K562 (cell line): ENCODE measurements around the gene KMO. TPM values are rescaled to one million over a fixed set of nuclear protein-coding genes. Genes with fewer than 3 reads are reported as not detected.

Experiments used
- ATAC-seq: fragments of 200-7000 bp; cut with Tn5 transposase; 3 replicates; pipeline ENCODE4 v1.9.1; 2020; ENCODE audit warnings: moderate library complexity
- BruUV-seq: library from RNA; stranded (reverse); fragments of 400-500 nt; replicated peaks from 2 replicates; lab custom pipeline; 2021; lab: Mats Ljungman, UMichigan
- CTCF ChIA-PET: fragments of 300-600 bp; formaldehyde crosslinking; extraction: SDS; loops from one replicate; lab custom pipeline; 2021; ENCODE audit warnings: low intra/inter-chr PET ratio; lab: Yijun Ruan, JAX
- POLR2A ChIA-PET: fragments of 300-600, 350-650 bp; sonication (Branson Sonifier 250); formaldehyde crosslinking; extraction: SDS; loops from one replicate; lab custom pipeline; 2021; ENCODE audit warnings: antibody characterized with exemption, inconsistent platforms; lab: Yijun Ruan, JAX
- DNase-seq, 4 experiments: peaks; one replicate each; pipeline versions ENCODE4 v3.0.0 to v3.0.0-alpha.2; 2011 to 2018; ENCODE audit warnings: low spot score in 3 of 4, mixed read lengths in 3 of 4; ENCODE audit errors: extremely low read depth in 1 of 4
- FAIRE-seq: peaks from 2 replicates; lab custom pipeline; 2011; peaks lifted over from hg19 to GRCh38; lab: Jason Lieb, UNC
- H2AFZ ChIP-seq: 2 replicates; pipeline ENCODE4 v1.6.0; 2011; ENCODE audit warnings: low read depth, low read length, control low read depth, inconsistent platforms
- H3K27ac ChIP-seq: fragments of 200-600 bp; 3 replicates; pipeline ENCODE4 v1.8.0; 2011; ENCODE audit warnings: low read depth, mild to moderate bottlenecking, control low read depth, inconsistent platforms, low read length, moderate library complexity, mixed read lengths; ENCODE audit errors: extremely low read depth
- H3K27me3 ChIP-seq, 2 experiments: fragments of 300-600 bp in 1 of 2; 2 replicates in 1 of 2; 3 replicates in 1 of 2; pipeline versions ENCODE4 v1.6.0 to v1.8.0; 2011; ENCODE audit warnings: inconsistent platforms in 2 of 2, low read length in 2 of 2, mild to moderate bottlenecking in 1 of 2, mixed read lengths in 1 of 2, moderate library complexity in 1 of 2; ENCODE audit not compliant: control insufficient read depth in 2 of 2, insufficient read depth in 2 of 2
- H3K36me3 ChIP-seq: fragments of 300-600 bp; 3 replicates; pipeline ENCODE4 v1.8.0; 2011; ENCODE audit warnings: mild to moderate bottlenecking, low read length, inconsistent platforms; ENCODE audit not compliant: control insufficient read depth, insufficient read depth
- H3K4me1 ChIP-seq, 2 experiments: fragments of 200-600 bp in 1 of 2; replicated peaks in 1 of 2; 2 replicates in 1 of 2; 3 replicates in 1 of 2; pipeline versions ENCODE4 v1.5.1 to v1.8.0; 2011; ENCODE audit warnings: inconsistent platforms in 2 of 2, low read length in 2 of 2, mild to moderate bottlenecking in 1 of 2, mixed read lengths in 1 of 2, moderate library complexity in 1 of 2; ENCODE audit not compliant: control insufficient read depth in 2 of 2, insufficient read depth in 2 of 2
- H3K4me2 ChIP-seq: 2 replicates; pipeline ENCODE4 v1.6.1; 2011; ENCODE audit warnings: low read length, control low read depth, inconsistent platforms, mixed read lengths; ENCODE audit not compliant: insufficient read depth
- H3K4me3 ChIP-seq: fragments of 200-600 bp; sonication (generic), shearing (Covaris generic); 2 replicates; pipeline ENCODE4 v1.5.1; 2016; ENCODE audit warnings: control low read depth, inconsistent platforms
- H3K79me2 ChIP-seq: fragments of 200-600 bp; 3 replicates; pipeline ENCODE4 v1.8.0; 2011; ENCODE audit warnings: low read length, inconsistent platforms; ENCODE audit not compliant: control insufficient read depth, insufficient read depth
- H3K9ac ChIP-seq, 2 experiments: 2 replicates each; pipeline versions ENCODE4 v1.6.0 to v1.6.1; 2011; ENCODE audit warnings: low read depth in 2 of 2, low read length in 2 of 2, control low read depth in 1 of 2, inconsistent platforms in 1 of 2, mild to moderate bottlenecking in 1 of 2, mixed read lengths in 1 of 2; ENCODE audit not compliant: insufficient read depth in 1 of 2
- H3K9me1 ChIP-seq: one replicate; pipeline ENCODE4 v1.6.0; 2011; ENCODE audit warnings: inconsistent platforms, mild to moderate bottlenecking, low read length, moderate library complexity; ENCODE audit not compliant: control insufficient read depth, insufficient read depth
- H3K9me3 ChIP-seq: replicated peaks from 2 replicates; pipeline ENCODE4 v1.5.1; 2011; ENCODE audit warnings: low read depth, low read length, inconsistent platforms; ENCODE audit not compliant: control insufficient read depth, insufficient read depth
- H4K20me1 ChIP-seq: replicated peaks from 2 replicates; pipeline ENCODE4 v1.6.1; 2011; ENCODE audit warnings: low read length, inconsistent platforms, mixed read lengths; ENCODE audit not compliant: control insufficient read depth, insufficient read depth
- FOXA3 ChIP-seq, 2 experiments: fragments of 450-650 bp in 1 of 2; sonication (generic) in 1 of 2; formaldehyde crosslinking; IDR thresholded peaks in 1 of 2; conservative IDR thresholded peaks in 1 of 2; 2 replicates each; pipeline versions ENCODE4 v1.4.0 to v1.8.0; 2020 to 2022; ENCODE audit warnings: mild to moderate bottlenecking in 2 of 2, missing genetic modification reagents in 1 of 2
- MXD1 ChIP-seq: fragments of 250-450 bp; sonication (Bioruptor Pico); IDR thresholded peaks from 2 replicates; pipeline ENCODE4 v1.8.0; 2021; ENCODE audit warnings: borderline replicate concordance, mild to moderate bottlenecking, moderate library complexity; ENCODE audit not compliant: poor library complexity, severe bottlenecking
- NFIX ChIP-seq: fragments of 250-450 bp; sonication (Bioruptor Pico); IDR thresholded peaks from 2 replicates; pipeline ENCODE4 v1.4.0; 2020; ENCODE audit warnings: low read depth, mild to moderate bottlenecking, moderate library complexity
- NR0B1 ChIP-seq: fragments of 450-650 bp; IDR thresholded peaks from one replicate; pipeline ENCODE4 v1.6.1; 2018; ENCODE audit warnings: mild to moderate bottlenecking, moderate library complexity; ENCODE audit not compliant: partially characterized antibody
- SMARCA4 ChIP-seq: fragments of 450-650 bp; IDR thresholded peaks from 2 replicates; pipeline ENCODE4 v1.6.1; 2016
- SRSF9 ChIP-seq: fragments of 200-400 bp; formaldehyde crosslinking; IDR thresholded peaks from 2 replicates; pipeline ENCODE4 v1.6.1; 2017; ENCODE audit warnings: low read depth, low read length, borderline replicate concordance
- ZC3H8 ChIP-seq: fragments of 450-650 bp; IDR thresholded peaks from 2 replicates; pipeline ENCODE4 v1.6.1; 2017
- ZNF12 ChIP-seq: sonication (generic); formaldehyde crosslinking; IDR thresholded peaks from 2 replicates; pipeline ENCODE4 v1.4.0; 2020; ENCODE audit warnings: mild to moderate bottlenecking, missing genetic modification reagents
- ZNF140 ChIP-seq: fragments of 250-450 bp; sonication (Bioruptor Pico); IDR thresholded peaks from 2 replicates; pipeline ENCODE4 v1.8.0; 2021; ENCODE audit warnings: moderate library complexity, mild to moderate bottlenecking, inconsistent platforms
- ZNF274 ChIP-seq: IDR thresholded peaks from 2 replicates; pipeline ENCODE4 v1.6.1; 2011; ENCODE audit warnings: low read depth, mild to moderate bottlenecking, low read length, moderate library complexity, borderline replicate concordance
- ZNF316 ChIP-seq: fragments of 450-650 bp; IDR thresholded peaks from 2 replicates; pipeline ENCODE4 v1.6.1; 2016
- ZNF511 ChIP-seq: sonication (generic); formaldehyde crosslinking; IDR thresholded peaks from 2 replicates; pipeline ENCODE4 v1.8.0; 2022; ENCODE audit warnings: mild to moderate bottlenecking, missing genetic modification reagents
- ZNF592 ChIP-seq: fragments of 450-650 bp; IDR thresholded peaks from 2 replicates; pipeline ENCODE4 v1.6.1; 2017; ENCODE audit warnings: antibody characterized with exemption, mild to moderate bottlenecking
- WGBS: fragments of 100-300 bp; shearing (Covaris generic); methylation state at CpG from one replicate; pipeline ENCODE4 v1.1.6; 2016; ENCODE audit warnings: low coverage, mixed read lengths; ENCODE audit not compliant: insufficient coverage; ENCODE audit errors: missing lambda C conversion rate; 5-methylcytosine and 5-hydroxymethylcytosine counted together
- in situ Hi-C: fragments of 300-500 bp; cut with MboI; formaldehyde crosslinking; loops from 4 replicates; pipeline ENCODE4 v1.15.0; 2018; ENCODE audit warnings: inconsistent platforms, mixed read lengths
- intact Hi-C: fragments of 100-400 bp; cut with micrococcal nuclease; formaldehyde crosslinking; loops from 2 replicates; pipeline ENCODE4 v1.14.2; 2022
- polyA plus RNA-seq, 8 experiments: library from polyadenylated mRNA; depleted of rRNA in 4 of 8; stranded (reverse) in 5 of 8; unstranded in 3 of 8; fragments of >200 nt; fragmentation: Nextera tagmentation in 2 of 8; fragmentation: Illumina TruSeq in 1 of 8; extraction: Ambion mirVana in 2 of 8; extraction: Trizol in 1 of 8; gene quantifications; 2 replicates each; pipeline versions ENCODE4 v1.2.1 to v1.2.3, GENCODE V29; 2011 to 2014; ENCODE audit warnings: inconsistent platforms in 1 of 8, missing spikeins in 1 of 8
- total RNA-seq, 7 experiments: library from RNA; depleted of rRNA in 6 of 7; stranded (reverse); fragments of >200 nt in 6 of 7; fragmentation: Illumina TruSeq in 2 of 7; extraction: Trizol in 2 of 7; gene quantifications; 2 replicates each; pipeline versions ENCODE4 v1.2.1 to v1.2.3, GENCODE V29; 2011 to 2021; ENCODE audit warnings: low replicate concordance in 1 of 7

Gene KMO
- total and polyA plus RNA-seq, 9 of the 15 experiments (the other 6 are each of a cell fraction or from before 2014, with no cell fraction given): 0.01 to 0.11 (median 0.01) TPM; not detected in 6

- no peaks in the 10 kb centered on the region; the same call in 1 of the 2 replicates for H4K20me1 ChIP-seq
- H3K4me2 ChIP-seq: no peak overlapping the region
- no peak for FAIRE-seq
- no peaks in the 10 kb centered on the region for H3K9me1 ChIP-seq
- WGBS: 96% methylated on average over 1 of the region's 1 CpG
- H3K27ac ChIP-seq: no peak overlapping the region
- no peak overlapping the region for H2AFZ ChIP-seq
- no peak for TF ChIP-seq ZNF140 (CRISPR knock-in tag)
- no peak for TF ChIP-seq FOXA3 (CRISPR knock-in tag; conservative IDR thresholded peaks at IDR 0.05 in 1 of 2, IDR thresholded peaks at IDR 0.05 in 1 of 2)
- TF ChIP-seq ZNF12 (CRISPR knock-in tag): no peak
- TF ChIP-seq ZNF592: no peak
- no peak for TF ChIP-seq SMARCA4
- no peak for TF ChIP-seq ZNF274
- no peak for TF ChIP-seq ZNF511 (CRISPR knock-in tag)
- TF ChIP-seq ZNF316: no peak
- TF ChIP-seq NFIX (CRISPR knock-in tag): no peak
- TF ChIP-seq NR0B1: no peak
- no peak for TF ChIP-seq MXD1 (CRISPR knock-in tag)
- no peak for TF ChIP-seq SRSF9
- TF ChIP-seq ZC3H8: no peak
- H3K27me3 ChIP-seq: no peaks in the 10 kb centered on the region
- no peaks in the 10 kb centered on the region for H3K9me3 ChIP-seq
- H3K79me2 ChIP-seq: peaks cover 41% of the 10 kb centered on the region
- no peak overlapping the region for H3K9ac ChIP-seq
- no peaks in the 10 kb centered on the region for H3K4me1 ChIP-seq
- intact Hi-C loops: no loop called here
- in situ Hi-C loops: no loop called here
- POLR2A ChIA-PET: no interaction called here
- no peak overlapping the region for H3K4me3 ChIP-seq
- ATAC-seq: no peak
- CTCF ChIA-PET: no interaction called here
- H3K36me3 ChIP-seq: peaks cover 57% of the 10 kb centered on the region
- DNase-seq: no peak
- no TSS peak for BruUV-seq
These were observed 98.3 kb downstream of the KMO start for GRCh38 chr1:241630476-241630875.
